Gastroesophageal sphincter (tissue), 4 donors: ENCODE measurements around the gene RBM39. TPM values are rescaled to one million over a fixed set of nuclear protein-coding genes. Genes with fewer than 3 reads are reported as not detected.

Experiments used
- ATAC-seq: fragments of 150-250 bp; one replicate; pipeline ENCODE4 v1.9.1; 2016; ENCODE audit warnings: mild to moderate bottlenecking, moderate library complexity
- H3K27ac ChIP-seq, 4 donors: fragments of 200-600 bp; sonication (generic) in 3 of 4; 1 replicate in 3 of 4; 2 replicates in 1 of 4; pipeline ENCODE4 v1.5.1; 2016 to 2019
- H3K27me3 ChIP-seq: fragments of 200-600 bp; sonication (generic); one replicate; pipeline ENCODE4 v1.5.1; 2019
- H3K36me3 ChIP-seq, 2 donors: fragments of 200-600 bp; sonication (generic); one replicate each; pipeline ENCODE4 v1.5.1; 2019; ENCODE audit warnings: control low read depth in 1 of 2
- H3K4me1 ChIP-seq, 3 donors: fragments of 200-600 bp; sonication (generic); 1 replicate in 2 of 3; 2 replicates in 1 of 3; pipeline ENCODE4 v1.5.1; 2016 to 2019; ENCODE audit warnings: control low read depth in 2 of 3
- H3K4me3 ChIP-seq, 2 donors: fragments of 200-600 bp; sonication (generic); one replicate each; pipeline ENCODE4 v1.5.1; 2019; ENCODE audit warnings: mild to moderate bottlenecking in 1 of 2, moderate library complexity in 1 of 2
- H3K9me3 ChIP-seq, 3 donors: fragments of 200-600 bp; sonication (generic); one replicate each; pipeline ENCODE4 v1.5.1; 2017 to 2019; ENCODE audit warnings: control low read depth in 2 of 3
- EP300 ChIP-seq: sonication (generic); formaldehyde crosslinking; IDR thresholded peaks from one replicate; pipeline ENCODE4 v1.6.1; 2017; ENCODE audit warnings: antibody characterized with exemption, mild to moderate bottlenecking
- POLR2A ChIP-seq, 2 donors: fragments of 450-650 bp; IDR thresholded peaks; one replicate each; pipeline ENCODE4 v1.6.1; 2017; ENCODE audit warnings: antibody characterized with exemption in 2 of 2, mild to moderate bottlenecking in 2 of 2, moderate library complexity in 1 of 2
- POLR2AphosphoS5 ChIP-seq: sonication (generic); formaldehyde crosslinking; IDR thresholded peaks from one replicate; pipeline ENCODE4 v1.6.1; 2017; ENCODE audit warnings: antibody characterized with exemption
- WGBS, 2 donors: methylation state at CpG; one replicate each; pipeline ENCODE4 v1.1.5; 2018; ENCODE audit warnings: low coverage in 1 of 2; 5-methylcytosine and 5-hydroxymethylcytosine counted together
- small RNA-seq, 4 donors: library from RNA; depleted of rRNA; stranded (forward); fragments of <200 nt; gene quantifications; one replicate each; pipeline ENCODE3, GENCODE V24; 2016
- total RNA-seq, 4 donors: library from RNA; depleted of rRNA; stranded (reverse); fragments of >200 nt; gene quantifications; one replicate each; pipeline ENCODE4 v1.1.0, GENCODE V29; 2016
- TF ChIP-seq, protein P1 (sequence below), 4 experiments: fragments of 200-600 bp in 2 of 4; fragments of 450-650 bp in 2 of 4; sonication (generic) in 1 of 4; IDR thresholded peaks; one replicate each; pipeline ENCODE4 v1.5.1; 2017 to 2019; ENCODE audit warnings: antibody characterized with exemption in 4 of 4, mild to moderate bottlenecking in 2 of 4, moderate library complexity in 2 of 4

Gene RBM39
- total RNA-seq, 4 donors from 2014 or later = 159 to 369 (median 238) TPM

DNA sequence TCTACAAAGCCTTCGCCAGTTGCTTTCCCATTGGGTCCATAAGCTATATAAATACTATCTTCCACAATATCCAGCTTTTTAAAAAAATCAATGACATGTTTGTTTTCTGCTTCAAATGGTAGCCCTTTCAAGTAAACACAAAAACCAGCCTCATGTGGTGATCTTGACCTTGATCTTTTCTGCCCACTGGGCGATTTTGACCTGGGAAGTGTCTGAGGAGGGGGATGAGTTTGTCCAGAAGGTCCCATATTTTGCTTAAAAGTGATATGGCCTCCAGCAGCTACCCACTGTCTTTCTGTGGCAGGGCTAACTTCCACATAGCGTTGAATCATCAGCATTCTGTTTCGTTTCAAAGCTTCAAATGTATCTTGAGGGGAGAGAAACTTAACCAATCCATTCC is 88.2 kb downstream of the RBM39 start:
- Histone ChIP-seq H3K36me3 (peaks cover 5 to 29% of the 10 kb centered on the region in 2 donors), H3K4me3 (no peak overlapping the region), H3K4me1 (peaks cover 8 to 75% (median 10%) of the 10 kb centered on the region in 3 donors), H3K27me3 (no peaks in the 10 kb centered on the region), H3K27ac (no peak overlapping the region), H3K9me3 (no peaks in the 10 kb centered on the region)
- ATAC-seq = no peak
- WGBS, 2 donors = 92 to 96% methylated on average over 3 of the region's 4 CpGs
- TF ChIP-seq POLR2A (IDR thresholded peaks at IDR 0.05) (no peak), EP300 (no peak), POLR2AphosphoS5 (no peak)
- TF ChIP-seq, protein P1, sequence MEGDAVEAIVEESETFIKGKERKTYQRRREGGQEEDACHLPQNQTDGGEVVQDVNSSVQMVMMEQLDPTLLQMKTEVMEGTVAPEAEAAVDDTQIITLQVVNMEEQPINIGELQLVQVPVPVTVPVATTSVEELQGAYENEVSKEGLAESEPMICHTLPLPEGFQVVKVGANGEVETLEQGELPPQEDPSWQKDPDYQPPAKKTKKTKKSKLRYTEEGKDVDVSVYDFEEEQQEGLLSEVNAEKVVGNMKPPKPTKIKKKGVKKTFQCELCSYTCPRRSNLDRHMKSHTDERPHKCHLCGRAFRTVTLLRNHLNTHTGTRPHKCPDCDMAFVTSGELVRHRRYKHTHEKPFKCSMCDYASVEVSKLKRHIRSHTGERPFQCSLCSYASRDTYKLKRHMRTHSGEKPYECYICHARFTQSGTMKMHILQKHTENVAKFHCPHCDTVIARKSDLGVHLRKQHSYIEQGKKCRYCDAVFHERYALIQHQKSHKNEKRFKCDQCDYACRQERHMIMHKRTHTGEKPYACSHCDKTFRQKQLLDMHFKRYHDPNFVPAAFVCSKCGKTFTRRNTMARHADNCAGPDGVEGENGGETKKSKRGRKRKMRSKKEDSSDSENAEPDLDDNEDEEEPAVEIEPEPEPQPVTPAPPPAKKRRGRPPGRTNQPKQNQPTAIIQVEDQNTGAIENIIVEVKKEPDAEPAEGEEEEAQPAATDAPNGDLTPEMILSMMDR (IDR thresholded peaks at IDR 0.05) = no peak

Small RNA genes within 50 kb of the gene (small RNA-seq; reads per million reads assigned to genes)
- gene RF00026 = 0 reads per million in 4 donors

Other genes starting within 250 kb of the RBM39 start
- gene C20orf173, start 212.6 kb downstream of the RBM39 start, total RNA-seq = not detected
- 100 to 1,000 TPM; 129 to 200 (median 163) TPM for gene ERGIC3, start 200.2 kb downstream of the RBM39 start, total RNA-seq
- 1 to 10 TPM in 3 of 4 donors, under 1 TPM in 1; 0.85 to 3.5 (median 2.9) TPM for gene SPAG4, start 126.4 kb downstream of the RBM39 start, total RNA-seq
- gene CPNE1, start 77.4 kb downstream of the RBM39 start, total RNA-seq = 100 to 1,000 TPM in 2 of 4 donors, 10 to 100 TPM in 2; 43.8 to 131 (median 95.2) TPM
- gene RBM12, start 77.4 kb downstream of the RBM39 start, total RNA-seq = 10 to 100 TPM; 18.9 to 36.3 (median 29.5) TPM
- 10 to 100 TPM; 16.8 to 40.0 (median 31.4) TPM for gene NFS1, start 42.9 kb downstream of the RBM39 start, total RNA-seq
- 100 to 1,000 TPM; 158 to 312 (median 228) TPM for gene ROMO1, start 42.9 kb downstream of the RBM39 start, total RNA-seq
- 10 to 100 TPM; 42.0 to 55.9 (median 49.2) TPM for gene PHF20, start 29.8 kb upstream of the RBM39 start, total RNA-seq
- gene SCAND1, start 212.2 kb upstream of the RBM39 start, total RNA-seq = 10 to 100 TPM; 47.9 to 95.2 (median 90.7) TPM
- 1 to 10 TPM; 4.1 to 6.8 (median 5.7) TPM for gene CNBD2, start 226.3 kb upstream of the RBM39 start, total RNA-seq